ENCODE measurements around the gene NEAT1. TPM values are rescaled to one million over a fixed set of nuclear protein-coding genes. Genes with fewer than 3 reads are reported as not detected.
A peak's percentile ranks its signal among the peaks of the same experiment; 100 is the strongest.

The NEAT1 gene
- total and polyA plus RNA-seq, 2 of the 8 experiments (the other 6 are each of a cell fraction or from before 2014, with no cell fraction given) = 2.4 to 10.7 TPM

GRCh38 chr11:65488273-65489034, 65.9 kb downstream of the NEAT1 start (continued):
- TF ChIP-seq POLR2A (IDR thresholded peaks at IDR 0.05; ENCODE audit: control extremely low read depth in 1 of 2, low read depth in 2 of 2, low read length in 2 of 2) (0 out of 3 replicates have a peak, but pooled peaks of 1 of the 2 experiments have one; percentile 3), SRF (IDR thresholded peaks at IDR 0.05; ENCODE audit: low read depth, low read length) (no peak), RNF2 (IDR thresholded peaks at IDR 0.05; ENCODE audit: borderline replicate concordance, low read depth, low read length, missing control alignments, poor library complexity, severe bottlenecking) (no peak), SP1 (IDR thresholded peaks at IDR 0.05; ENCODE audit: low read depth, low read length) (no peak)

Data from H1 (cell line).